Erythroblast (primary cell): Measurements from ENCODE around the gene CSE1L.

Source experiments
- GATA1 ChIP-seq: IDR thresholded peaks from 2 replicates; pipeline ENCODE4 v1.6.1; 2011; ENCODE audit warnings: low read depth, mild to moderate bottlenecking, control low read depth, low read length, moderate library complexity
- POLR2A ChIP-seq: IDR thresholded peaks from 2 replicates; pipeline ENCODE4 v1.6.1; 2011; ENCODE audit warnings: mild to moderate bottlenecking, low read length

- TF ChIP-seq POLR2A = no peak
- TF ChIP-seq GATA1 = no peak
Measured at GRCh38 chr20:49030954-49031619, 15.0 kb upstream of the CSE1L start.
